Lower lobe of right lung (tissue), 2 donors: Measurements from ENCODE around the gene SLC30A10. TPM values are rescaled to one million over a fixed set of nuclear protein-coding genes. Genes with fewer than 3 reads are reported as not detected.

Experiments
- ATAC-seq, 2 donors: fragments of 200-7000 bp; cut with Tn5 transposase; one replicate each; pipeline ENCODE4 v1.9.1; 2020 to 2022; ENCODE audit warnings: mild to moderate bottlenecking in 2 of 2, moderate library complexity in 2 of 2
- DNase-seq: peaks from one replicate; pipeline ENCODE4 v3.0.0-alpha.2; 2020
- H3K27ac ChIP-seq: fragments of 200-600 bp; one replicate; pipeline ENCODE4 v1.8.0; 2022
- H3K27me3 ChIP-seq: fragments of 200-600 bp; one replicate; pipeline ENCODE4 v1.8.0; 2022; ENCODE audit warnings: low read depth
- H3K36me3 ChIP-seq: fragments of 200-600 bp; one replicate; pipeline ENCODE4 v1.8.0; 2022; ENCODE audit warnings: mild to moderate bottlenecking
- H3K4me1 ChIP-seq: fragments of 200-600 bp; one replicate; pipeline ENCODE4 v1.8.0; 2022
- H3K4me3 ChIP-seq: fragments of 200-600 bp; one replicate; pipeline ENCODE4 v1.8.0; 2022; ENCODE audit warnings: mild to moderate bottlenecking
- H3K9me3 ChIP-seq: fragments of 200-600 bp; one replicate; pipeline ENCODE4 v1.8.0; 2022
- intact Hi-C: fragments of 100-400 bp; cut with DNase I; formaldehyde crosslinking; loops from one replicate; pipeline ENCODE4 v1.11.0; 2022
- total RNA-seq: library from RNA; stranded (reverse); fragmentation: NEBNext Ultra II Directional; extraction: Animal tissue kit (Norgen Biotek cat#: 25700); gene quantifications from one replicate; pipeline ENCODE4 v1.2.1, GENCODE V29; 2021
- TF ChIP-seq, protein P1 (sequence below): fragments of 200-600 bp; IDR thresholded peaks from one replicate; pipeline ENCODE4 v1.8.0; 2022; ENCODE audit warnings: antibody characterized with exemption, mild to moderate bottlenecking
- donor health status: DM: no; HTN: yes; CAD: no; lungs with severe emphysema.

The SLC30A10 gene
- total RNA-seq, 1 donor from 2014 or later = not detected

- no peaks in the 10 kb centered on the region for H3K9me3 ChIP-seq
- peaks cover 11% of the 10 kb centered on the region for H3K4me1 ChIP-seq
- TF ChIP-seq, protein P1, sequence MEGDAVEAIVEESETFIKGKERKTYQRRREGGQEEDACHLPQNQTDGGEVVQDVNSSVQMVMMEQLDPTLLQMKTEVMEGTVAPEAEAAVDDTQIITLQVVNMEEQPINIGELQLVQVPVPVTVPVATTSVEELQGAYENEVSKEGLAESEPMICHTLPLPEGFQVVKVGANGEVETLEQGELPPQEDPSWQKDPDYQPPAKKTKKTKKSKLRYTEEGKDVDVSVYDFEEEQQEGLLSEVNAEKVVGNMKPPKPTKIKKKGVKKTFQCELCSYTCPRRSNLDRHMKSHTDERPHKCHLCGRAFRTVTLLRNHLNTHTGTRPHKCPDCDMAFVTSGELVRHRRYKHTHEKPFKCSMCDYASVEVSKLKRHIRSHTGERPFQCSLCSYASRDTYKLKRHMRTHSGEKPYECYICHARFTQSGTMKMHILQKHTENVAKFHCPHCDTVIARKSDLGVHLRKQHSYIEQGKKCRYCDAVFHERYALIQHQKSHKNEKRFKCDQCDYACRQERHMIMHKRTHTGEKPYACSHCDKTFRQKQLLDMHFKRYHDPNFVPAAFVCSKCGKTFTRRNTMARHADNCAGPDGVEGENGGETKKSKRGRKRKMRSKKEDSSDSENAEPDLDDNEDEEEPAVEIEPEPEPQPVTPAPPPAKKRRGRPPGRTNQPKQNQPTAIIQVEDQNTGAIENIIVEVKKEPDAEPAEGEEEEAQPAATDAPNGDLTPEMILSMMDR = no peak
- ATAC-seq (no peak), DNase-seq (no peak)
- H3K4me3 ChIP-seq = no peak overlapping the region
- intact Hi-C loops = no loop called here
- peaks cover 34% of the 10 kb centered on the region for H3K27me3 ChIP-seq
- H3K27ac ChIP-seq = no peak overlapping the region
- no peaks in the 10 kb centered on the region for H3K36me3 ChIP-seq
Measured at GRCh38 chr1:219926363-219926998, 1.9 kb downstream of the SLC30A10 start.

DNA sequence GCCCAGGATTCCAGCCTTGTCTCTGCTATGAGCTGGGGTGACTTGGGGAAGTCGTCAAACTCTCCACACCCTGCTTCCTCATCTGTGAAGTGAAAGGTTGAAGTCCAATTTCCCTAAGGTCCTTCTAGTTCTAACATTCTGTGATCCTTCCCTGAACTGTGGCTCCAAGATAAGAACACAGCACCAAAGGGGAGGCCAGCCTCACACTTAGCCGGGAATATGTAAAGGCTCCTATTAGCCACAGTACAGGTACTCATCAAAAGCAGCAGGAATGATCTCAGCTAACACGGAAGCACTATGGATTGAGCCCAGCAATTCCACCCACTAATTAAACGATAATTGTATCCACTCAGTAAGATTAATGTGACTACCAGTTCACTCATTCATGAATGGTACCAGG lies 4.0 kb downstream of the SLC30A10 start:
- intact Hi-C loops = no loop called here
- DNase-seq = no peak

GRCh38 chr1:219917851-219918466 lies 10.4 kb downstream of the SLC30A10 start:
- Histone ChIP-seq H3K27me3 (no peaks in the 10 kb centered on the region), H3K9me3 (no peaks in the 10 kb centered on the region), H3K36me3 (no peaks in the 10 kb centered on the region), H3K4me3 (no peak overlapping the region), H3K4me1 (no peaks in the 10 kb centered on the region), H3K27ac (no peak overlapping the region)
- intact Hi-C loops = no loop called here
- no peak for DNase-seq
- ATAC-seq = no peak
- TF ChIP-seq, protein P1 = no peak

More for the DNA sequence above, 4.0 kb downstream of the SLC30A10 start:
- ATAC-seq = no peak
- no peak overlapping the region for H3K27ac ChIP-seq
- H3K27me3 ChIP-seq = peaks cover 29% of the 10 kb centered on the region
- no peaks in the 10 kb centered on the region for H3K9me3 ChIP-seq
- TF ChIP-seq, protein P1 = no peak
- H3K36me3 ChIP-seq = no peaks in the 10 kb centered on the region
- H3K4me3 ChIP-seq = no peak overlapping the region
- H3K4me1 ChIP-seq = peaks cover 11% of the 10 kb centered on the region

- no peak overlapping the region for H3K4me3 ChIP-seq
- intact Hi-C loops = no loop called here
- H3K9me3 ChIP-seq = no peaks in the 10 kb centered on the region
- DNase-seq = no peak
- no peak overlapping the region for H3K27ac ChIP-seq
- no peaks in the 10 kb centered on the region for H3K4me1 ChIP-seq
- no peaks in the 10 kb centered on the region for H3K27me3 ChIP-seq
- no peaks in the 10 kb centered on the region for H3K36me3 ChIP-seq
- TF ChIP-seq, protein P1 = no peak
- ATAC-seq = no peak
Measured at GRCh38 chr1:219917281-219917680, 11.1 kb downstream of the SLC30A10 start.

DNA sequence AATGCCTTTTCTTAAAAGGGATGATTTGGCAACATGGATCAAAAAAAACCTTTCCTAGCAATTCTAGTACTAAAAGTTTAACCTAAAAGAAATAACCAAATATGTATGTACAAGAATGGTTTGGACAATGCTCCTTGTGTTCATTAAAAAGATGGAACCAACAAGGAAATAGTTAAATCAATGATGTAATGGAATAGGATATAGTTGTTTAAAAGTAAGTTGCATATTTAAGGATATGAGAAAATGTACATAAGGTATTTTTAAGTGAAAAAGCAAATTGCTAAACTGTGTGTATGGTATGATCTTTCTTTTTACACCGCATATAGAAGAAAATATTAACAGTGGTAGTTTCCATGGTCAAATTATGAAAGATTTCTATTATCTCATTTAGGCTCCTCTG lies 12.1 kb downstream of the SLC30A10 start:
- TF ChIP-seq, protein P1 = no peak
- H3K9me3 ChIP-seq = no peaks in the 10 kb centered on the region
- DNase-seq (no peak), ATAC-seq (no peak)
- no peak overlapping the region for H3K4me3 ChIP-seq
- H3K27me3 ChIP-seq = no peaks in the 10 kb centered on the region
- H3K27ac ChIP-seq = no peak overlapping the region
- H3K36me3 ChIP-seq = no peaks in the 10 kb centered on the region
- intact Hi-C loops = no loop called here
- H3K4me1 ChIP-seq = no peaks in the 10 kb centered on the region
